H1 (cell line): ENCODE data around the gene RGS14. TPM values are rescaled to one million over a fixed set of nuclear protein-coding genes. Genes with fewer than 3 reads are reported as not detected.

ENCODE experiments used
- CTCF ChIA-PET: fragments of 300-600 bp; sonication (Branson Sonifier 250); formaldehyde crosslinking; loops from one replicate; lab custom pipeline; 2021; ENCODE audit not compliant: partially characterized antibody; lab: Charles Lee
- POLR2A ChIA-PET: fragments of 300-600 bp; sonication (Branson Sonifier 250); formaldehyde crosslinking; loops from one replicate; lab custom pipeline; 2021; ENCODE audit warnings: inconsistent platforms; ENCODE audit not compliant: partially characterized antibody; lab: Charles Lee
- DNase-seq, 2 experiments: peaks; one replicate each; pipeline versions ENCODE4 v3.0.0 to v3.0.0-alpha.2; 2010 to 2022; ENCODE audit warnings: low spot score in 2 of 2, low read depth in 1 of 2, mixed read lengths in 1 of 2
- FAIRE-seq: peaks from 2 replicates; lab custom pipeline; 2011; peaks lifted over from hg19 to GRCh38; lab: Jason Lieb, UNC
- H2AFZ ChIP-seq: 2 replicates; pipeline ENCODE4 v1.8.1; 2012; ENCODE audit warnings: low read length, inconsistent platforms
- H2AK5ac ChIP-seq: 2 replicates; pipeline ENCODE4 v1.6.1; 2013; ENCODE audit warnings: low read depth, low read length
- H2BK120ac ChIP-seq: replicated peaks from 2 replicates; pipeline ENCODE3; 2013; ENCODE audit warnings: low read depth, low read length, inconsistent platforms
- H2BK12ac ChIP-seq: 2 replicates; pipeline ENCODE4 v1.6.1; 2013; ENCODE audit warnings: low read depth, low read length
- H2BK15ac ChIP-seq: 2 replicates; pipeline ENCODE4 v1.6.1; 2013; ENCODE audit warnings: low read length
- H2BK20ac ChIP-seq: 2 replicates; pipeline ENCODE4 v1.6.1; 2013; ENCODE audit warnings: low read length
- H2BK5ac ChIP-seq: 2 replicates; pipeline ENCODE4 v1.6.1; 2013; ENCODE audit warnings: low read depth, low read length
- H3K14ac ChIP-seq: 2 replicates; pipeline ENCODE4 v1.6.1; 2013; ENCODE audit warnings: inconsistent platforms; ENCODE audit not compliant: insufficient read length
- H3K18ac ChIP-seq: 2 replicates; pipeline ENCODE4 v1.6.1; 2013; ENCODE audit warnings: low read length; ENCODE audit errors: extremely low read depth
- H3K23ac ChIP-seq: 2 replicates; pipeline ENCODE4 v1.6.1; 2013; ENCODE audit warnings: inconsistent platforms; ENCODE audit not compliant: insufficient read length
- H3K23me2 ChIP-seq: 2 replicates; pipeline ENCODE4 v1.6.1; 2013; ENCODE audit warnings: low read depth, low read length
- H3K27ac ChIP-seq: 2 replicates; pipeline ENCODE4 v1.6.1; 2011; ENCODE audit warnings: low read depth, low read length, inconsistent platforms
- H3K27me3 ChIP-seq, 4 experiments: replicated peaks in 1 of 4; 1 replicate in 1 of 4; 2 replicates in 3 of 4; pipeline versions ENCODE4 v1.6.1 to v1.8.1; 2011 to 2013; ENCODE audit warnings: low read length in 3 of 4, mild to moderate bottlenecking in 3 of 4, inconsistent platforms in 2 of 4, mixed read lengths in 2 of 4, moderate library complexity in 1 of 4; ENCODE audit not compliant: control insufficient read depth in 3 of 4, insufficient read depth in 3 of 4; ENCODE audit errors: extremely low read depth in 1 of 4
- H3K36me3 ChIP-seq, 4 experiments: 2 replicates each; pipeline versions ENCODE4 v1.6.1 to v1.8.1; 2011 to 2013; ENCODE audit warnings: mild to moderate bottlenecking in 4 of 4, low read length in 3 of 4, moderate library complexity in 2 of 4, control low read depth in 1 of 4, inconsistent platforms in 1 of 4; ENCODE audit not compliant: insufficient read depth in 4 of 4, control insufficient read depth in 2 of 4
- H3K4ac ChIP-seq: replicated peaks from 2 replicates; pipeline ENCODE3; 2013; ENCODE audit warnings: low read length, low read depth, mixed read lengths, inconsistent platforms; ENCODE audit not compliant: insufficient read length
- H3K4me1 ChIP-seq, 4 experiments: replicated peaks in 1 of 4; 1 replicate in 1 of 4; 2 replicates in 3 of 4; pipeline versions ENCODE4 v1.6.1 to v1.8.1; 2011 to 2013; ENCODE audit warnings: low read length in 3 of 4, inconsistent platforms in 2 of 4, mixed read lengths in 1 of 4; ENCODE audit not compliant: insufficient read depth in 4 of 4, control insufficient read depth in 3 of 4
- H3K4me2 ChIP-seq, 2 experiments: 2 replicates each; pipeline versions ENCODE4 v1.6.1 to v1.8.1; 2011 to 2013; ENCODE audit warnings: low read depth in 2 of 2, low read length in 2 of 2, control low read depth in 1 of 2, inconsistent platforms in 1 of 2, mild to moderate bottlenecking in 1 of 2; ENCODE audit not compliant: insufficient read depth in 1 of 2
- H3K4me3 ChIP-seq, 4 experiments: fragments of 200-600, 300-600 bp in 1 of 4; sonication (generic), shearing (Covaris generic), sonication (Bioruptor Twin) in 1 of 4; 2 replicates each; pipeline versions ENCODE4 v1.5.1 to v1.8.1; 2011 to 2016; ENCODE audit warnings: low read length in 4 of 4, low read depth in 3 of 4, control low read depth in 2 of 4, inconsistent platforms in 2 of 4, mild to moderate bottlenecking in 2 of 4, mixed read lengths in 1 of 4, moderate library complexity in 1 of 4; ENCODE audit not compliant: insufficient read depth in 2 of 4; ENCODE audit errors: extremely low read depth in 1 of 4
- H3K56ac ChIP-seq: replicated peaks from 2 replicates; pipeline ENCODE3; 2013; ENCODE audit warnings: low read depth, mild to moderate bottlenecking, mixed read lengths, low read length, inconsistent platforms; ENCODE audit not compliant: insufficient read length
- H3K79me1 ChIP-seq: 2 replicates; pipeline ENCODE4 v1.6.1; 2013; ENCODE audit warnings: low read depth, low read length, control low read depth
- H3K79me2 ChIP-seq, 2 experiments: 2 replicates each; pipeline versions ENCODE4 v1.6.1 to v1.8.1; 2012 to 2013; ENCODE audit warnings: low read length in 2 of 2, mild to moderate bottlenecking in 2 of 2, inconsistent platforms in 1 of 2; ENCODE audit not compliant: insufficient read depth in 2 of 2, control insufficient read depth in 1 of 2
- H3K9ac ChIP-seq, 4 experiments: replicated peaks in 1 of 4; 1 replicate in 1 of 4; 2 replicates in 3 of 4; pipeline versions ENCODE4 v1.6.1 to v1.8.1; 2011 to 2013; ENCODE audit warnings: low read depth in 3 of 4, low read length in 3 of 4, control low read depth in 2 of 4, mild to moderate bottlenecking in 2 of 4, moderate library complexity in 2 of 4, inconsistent platforms in 1 of 4; ENCODE audit errors: extremely low read depth in 1 of 4
- H3K9me3 ChIP-seq, 2 experiments: 2 replicates each; pipeline versions ENCODE4 v1.6.1 to v1.8.1; 2012 to 2013; ENCODE audit warnings: mild to moderate bottlenecking in 2 of 2, moderate library complexity in 2 of 2, control low read depth in 1 of 2, inconsistent platforms in 1 of 2, low read depth in 1 of 2, low read length in 1 of 2, mixed read lengths in 1 of 2; ENCODE audit not compliant: insufficient read depth in 2 of 2
- H4K20me1 ChIP-seq, 2 experiments: replicated peaks in 1 of 2; 2 replicates each; pipeline versions ENCODE3 to v1.8.1; 2011 to 2013; ENCODE audit warnings: inconsistent platforms in 2 of 2, low read length in 2 of 2, mild to moderate bottlenecking in 1 of 2; ENCODE audit not compliant: insufficient read depth in 2 of 2, control insufficient read depth in 1 of 2
- H4K5ac ChIP-seq: 2 replicates; pipeline ENCODE4 v1.6.1; 2013; ENCODE audit warnings: low read length, low read depth, mixed read lengths, inconsistent platforms; ENCODE audit not compliant: insufficient read length
- H4K8ac ChIP-seq: 2 replicates; pipeline ENCODE4 v1.8.0; 2013; ENCODE audit warnings: mild to moderate bottlenecking, moderate library complexity, low read length, inconsistent platforms; ENCODE audit not compliant: insufficient read depth; ENCODE audit errors: extremely low read depth
- H4K91ac ChIP-seq: replicated peaks from 2 replicates; pipeline ENCODE3; 2013; ENCODE audit warnings: low read length, mixed read lengths, inconsistent platforms; ENCODE audit not compliant: insufficient read length
- CHD1 ChIP-seq: IDR thresholded peaks from 2 replicates; pipeline ENCODE4 v1.6.1; 2012; ENCODE audit warnings: low read depth, low read length, improper control_type of control experiment
- NRF1 ChIP-seq: IDR thresholded peaks from 2 replicates; pipeline ENCODE4 v1.6.1; 2011; ENCODE audit warnings: mild to moderate bottlenecking, low read depth, low read length, improper control_type of control experiment
- RAD21 ChIP-seq, 2 experiments: IDR thresholded peaks in 1 of 2; conservative IDR thresholded peaks in 1 of 2; 2 replicates each; pipeline ENCODE4 v1.6.1; 2011; ENCODE audit warnings: low read depth in 2 of 2, low read length in 2 of 2, improper control_type of control experiment in 1 of 2, inconsistent platforms in 1 of 2, mild to moderate bottlenecking in 1 of 2, moderate library complexity in 1 of 2
- SIRT6 ChIP-seq: IDR thresholded peaks from one replicate; pipeline ENCODE4 v1.7.1; 2012; ENCODE audit warnings: low read length, inconsistent platforms
- SP2 ChIP-seq: IDR thresholded peaks from 2 replicates; pipeline ENCODE4 v1.6.1; 2012; ENCODE audit warnings: mild to moderate bottlenecking, low read length, inconsistent platforms
- SRF ChIP-seq: IDR thresholded peaks from 2 replicates; pipeline ENCODE4 v1.6.1; 2011; ENCODE audit warnings: mild to moderate bottlenecking, low read depth, low read length, moderate library complexity
- SUZ12 ChIP-seq: fragments of 200-600 bp; sonication (generic); IDR thresholded peaks from 2 replicates; pipeline ENCODE4 v1.6.1; 2012; ENCODE audit warnings: mild to moderate bottlenecking, inconsistent platforms, low read length, moderate library complexity, mixed read lengths
- USF2 ChIP-seq: IDR thresholded peaks from 2 replicates; pipeline ENCODE4 v1.6.1; 2011; ENCODE audit warnings: low read length, improper control_type of control experiment
- YY1 ChIP-seq: IDR thresholded peaks from 2 replicates; pipeline ENCODE4 v1.6.1; 2011; ENCODE audit warnings: low read depth, mild to moderate bottlenecking, low read length
- WGBS, 2 experiments: shearing (Covaris generic) in 1 of 2; methylation state at CpG; one replicate each; pipeline versions ENCODE4 v1.1.6 to v1.1.7; 2013 to 2015; ENCODE audit warnings: low lambda C conversion rate in 2 of 2, mixed read lengths in 2 of 2, inconsistent platforms in 1 of 2, low coverage in 1 of 2, missing lambda C conversion rate in 1 of 2; ENCODE audit not compliant: insufficient replicate concordance in 2 of 2, insufficient coverage in 1 of 2, insufficient read length in 1 of 2; ENCODE audit errors: extremely low coverage in 1 of 2, missing lambda C conversion rate in 1 of 2; 5-methylcytosine and 5-hydroxymethylcytosine counted together
- polyA plus RNA-seq, 7 experiments: library from polyadenylated mRNA; depleted of rRNA in 3 of 7; stranded (reverse) in 5 of 7; unstranded in 2 of 7; fragments of >200 nt in 5 of 7; fragments of 200-250 nt in 2 of 7; gene quantifications; 1 replicate in 5 of 7; 2 replicates in 1 of 7; 4 replicates in 1 of 7; pipeline versions ENCODE4 v1.2.1 to v1.2.3, GENCODE V29; 2011 to 2013; ENCODE audit warnings: missing spikeins in 2 of 7, mixed read lengths in 2 of 7
- total RNA-seq: library from RNA; stranded (reverse); fragmentation: NEBNext Ultra II Directional; extraction: Animal tissue kit (Norgen Biotek cat#: 25700); gene quantifications from 2 replicates; pipeline ENCODE4 v1.2.1, GENCODE V29; 2021

The RGS14 gene
- total and polyA plus RNA-seq, 2 of the 8 experiments (the other 6 are each of a cell fraction or from before 2014, with no cell fraction given): 24.4 to 46.1 TPM

- FAIRE-seq (no peak), DNase-seq (no peak)
- Histone ChIP-seq H2AFZ (no peak overlapping the region), H2BK12ac (no peak overlapping the region), H4K5ac (no peak overlapping the region), H4K8ac (no peak overlapping the region), H3K27ac (no peak overlapping the region), H2BK120ac (no peak overlapping the region), H2BK15ac (no peak overlapping the region), H3K9me3 (no peaks in the 10 kb centered on the region), H3K4me1 (peaks cover 0 to 22% (median 14%) of the 10 kb centered on the region in 4 experiments; a peak in 5 of 7 replicates), H3K9ac (no peak overlapping the region), H2AK5ac (no peak overlapping the region), H4K91ac (no peak overlapping the region), H3K23me2 (peaks cover 13% of the 10 kb centered on the region; the same call in 1 of the 2 replicates), H3K18ac (no peak overlapping the region), H3K27me3 (peaks cover 22 to 68% (median 43%) of the 10 kb centered on the region in 4 experiments), H3K79me1 (no peaks in the 10 kb centered on the region), H3K4ac (no peak overlapping the region), H2BK20ac (no peak overlapping the region), H3K36me3 (no peaks in the 10 kb centered on the region), H4K20me1 (no peaks in the 10 kb centered on the region), H2BK5ac (no peak overlapping the region), H3K14ac (no peak overlapping the region), H3K4me3 (no peak overlapping the region), H3K56ac (no peak overlapping the region), H3K23ac (no peak overlapping the region), H3K79me2 (no peaks in the 10 kb centered on the region), H3K4me2 (no peak overlapping the region; a peak in 1 of 4 replicates)
- 89% methylated on average over 2 of the region's 2 CpGs; no CpG with 5 or more reads in 1 of the 2 experiments for WGBS, 2 experiments
- POLR2A ChIA-PET: interaction anchor here (0.9 to 10.8 kb wide), 10 partner anchors 10 to 89 kb away, joined by 3 to 143 read pairs (median 8); partner anchors contain the start of genes GRK6 and PRR7
- TF ChIP-seq RAD21 (IDR thresholded peaks at IDR 0.05 in 1 of 2, conservative IDR thresholded peaks at IDR 0.05 in 1 of 2; ENCODE audit: low read depth in 2 of 2, low read length in 2 of 2) (no peak), SIRT6 (no peak), CHD1 (no peak), NRF1 (no peak), YY1 (no peak), SUZ12 (no peak), SRF (no peak), USF2 (no peak), SP2 (no peak)
- CTCF ChIA-PET: interaction anchor here (1.0 to 10.5 kb wide), 10 partner anchors 11 to 96 kb away, joined by 3 to 343 read pairs (median 36); partner anchors contain the start of genes GRK6, PRR7 and SLC34A1
Measured at GRCh38 chr5:177405312-177405711, 47.6 kb downstream of the RGS14 start.
